Activated CD4-positive, alpha-beta T cell treated with anti-CD3 and anti-CD28 coated beads, Interleukin-2, amount 50 U/mL, for 24 hours (primary cell): ENCODE measurements around the gene LY6G6C.
A peak's percentile ranks its signal among the peaks of the same experiment; 100 is the strongest.

Source experiments
- DNase-seq, 2 donors: peaks; one replicate each; pipeline ENCODE4 v3.0.0-alpha.2; 2020; ENCODE audit warnings: low read depth in 1 of 2, low spot score in 1 of 2

LY6G6C gene

GRCh38 chr6:31742894-31743293 is 21.3 kb upstream of the LY6G6C start:
- DNase-seq = no peak

- no peak for DNase-seq
Observed at GRCh38 chr6:31741815-31742214, 20.3 kb upstream of the LY6G6C start.

- no peak for DNase-seq
Observed at GRCh38 chr6:31740397-31741223, 19.1 kb upstream of the LY6G6C start.

- peak; percentile 87 to 96 for DNase-seq
Observed at GRCh38 chr6:31739639-31740396, 18.3 kb upstream of the LY6G6C start, which contains the start of gene MSH5. TSS of gene MSH5 (plus strand) at chr6:31740005. CDS start at chr6:31740467, 462 bp downstream.

- peak in 1 of 2 donors; percentile 51 for DNase-seq
Observed at GRCh38 chr6:31737991-31738979, 16.7 kb upstream of the LY6G6C start.

GRCh38 chr6:31737315-31737990 is 15.9 kb upstream of the LY6G6C start:
- no peak for DNase-seq

- no peak for DNase-seq
Observed at GRCh38 chr6:31736768-31737314, 15.3 kb upstream of the LY6G6C start.

GRCh38 chr6:31736021-31736767 is 14.6 kb upstream of the LY6G6C start, which contains the start of gene CLIC1:
TSS of gene CLIC1 (minus strand) at chr6:31736530. CDS start at chr6:31736300, 230 bp downstream.
- peak; percentile 56 to 73 for DNase-seq

GRCh38 chr6:31734821-31735406 is 13.4 kb upstream of the LY6G6C start:
- DNase-seq = peak; percentile 13 to 54

GRCh38 chr6:31734247-31734820 is 12.8 kb upstream of the LY6G6C start:
- DNase-seq = no peak

GRCh38 chr6:31733734-31734133 is 12.2 kb upstream of the LY6G6C start:
- no peak for DNase-seq

- DNase-seq = no peak
Observed at GRCh38 chr6:31732029-31732428, 10.5 kb upstream of the LY6G6C start.

- DNase-seq = no peak
Observed at GRCh38 chr6:31730631-31731086, 9.1 kb upstream of the LY6G6C start.

GRCh38 chr6:31729979-31730630 is 8.6 kb upstream of the LY6G6C start:
- peak; percentile 32 to 42 for DNase-seq

- DNase-seq = peak; percentile 55 to 67
Observed at GRCh38 chr6:31729515-31729978, 8.0 kb upstream of the LY6G6C start.

- no peak for DNase-seq
Observed at GRCh38 chr6:31728767-31729514, 7.4 kb upstream of the LY6G6C start, which contains the start of gene DDAH2. TSS of gene DDAH2 (minus strand) at chr6:31729299. CDS start at chr6:31729161, 138 bp downstream.
